HUES48 (cell line): Measurements from ENCODE around the gene KCNJ1.

Experiments used
- H3K27ac ChIP-seq: one replicate; pipeline ENCODE4 v1.7.0; 2013; ENCODE audit warnings: low read depth, low read length, inconsistent platforms
- H3K27me3 ChIP-seq: 2 replicates; pipeline ENCODE4 v1.6.1; 2013; ENCODE audit warnings: mild to moderate bottlenecking, low read length; ENCODE audit not compliant: control insufficient read depth, insufficient read depth
- H3K36me3 ChIP-seq: 2 replicates; pipeline ENCODE4 v1.6.1; 2013; ENCODE audit warnings: low read length; ENCODE audit not compliant: control insufficient read depth, insufficient read depth
- H3K4me1 ChIP-seq: 2 replicates; pipeline ENCODE4 v1.6.1; 2013; ENCODE audit warnings: mild to moderate bottlenecking, low read length; ENCODE audit not compliant: control insufficient read depth, insufficient read depth
- H3K4me3 ChIP-seq: 2 replicates; pipeline ENCODE4 v1.5.1; 2013; ENCODE audit warnings: mild to moderate bottlenecking, low read depth, low read length
- H3K9ac ChIP-seq: 2 replicates; pipeline ENCODE4 v1.6.1; 2013; ENCODE audit warnings: mild to moderate bottlenecking, low read depth, low read length, moderate library complexity
- H3K9me3 ChIP-seq: 2 replicates; pipeline ENCODE4 v1.6.1; 2013; ENCODE audit warnings: low read length; ENCODE audit not compliant: control insufficient read depth, insufficient read depth

KCNJ1 gene

DNA sequence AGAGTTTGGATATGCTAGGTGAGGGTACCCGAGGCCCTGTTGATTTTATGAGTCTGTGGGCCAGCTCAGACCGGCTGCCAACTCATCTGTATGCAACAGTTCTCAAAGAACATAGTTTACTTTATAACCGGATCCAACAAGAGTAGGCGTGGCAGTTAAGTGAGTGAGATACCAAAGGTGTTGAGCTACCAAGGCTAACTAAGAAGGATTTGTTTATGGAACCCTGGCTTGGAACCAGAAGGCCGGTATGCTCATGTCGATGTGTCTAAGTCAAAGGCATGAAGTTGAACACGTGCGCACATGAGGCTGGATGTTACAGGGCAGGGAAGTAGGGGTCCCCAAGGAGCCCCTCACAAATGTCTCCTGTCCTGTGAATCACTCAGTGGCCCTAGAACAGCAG, at the start of gene KCNJ1:
TSS of gene KCNJ1 (minus strand) at position 20 of the 400 bp plus-strand sequence. CDS start 27,053 bp downstream, outside the sequence.
- Histone ChIP-seq H3K4me3 (no peak within 1 kb of the TSS), H3K9me3 (no peaks in the 10 kb centered on the region), H3K27me3 (0 out of 2 replicates have a peak, but pooled peaks cover 4% of the 10 kb centered on the region), H3K36me3 (no peaks in the 10 kb centered on the region), H3K9ac (no peak within 1 kb of the TSS), H3K27ac (no peak within 1 kb of the TSS), H3K4me1 (peaks cover 37% of the 10 kb centered on the region)

GRCh38 chr11:128916681-128917080, 49.6 kb upstream of the KCNJ1 start:
- H3K27me3 ChIP-seq, result no peaks in the 10 kb centered on the region; the same call in 1 of the 2 replicates
- no peaks in the 10 kb centered on the region for H3K4me1 ChIP-seq
- H3K27ac ChIP-seq, result no peak overlapping the region
- H3K9ac ChIP-seq, result no peak overlapping the region
- H3K4me3 ChIP-seq, result no peak overlapping the region
- no peaks in the 10 kb centered on the region for H3K9me3 ChIP-seq
- no peaks in the 10 kb centered on the region for H3K36me3 ChIP-seq

- H3K9me3 ChIP-seq, result no peaks in the 10 kb centered on the region
- no peak overlapping the region for H3K27ac ChIP-seq
Observed at GRCh38 chr11:128916037-128916572, 49.0 kb upstream of the KCNJ1 start.

DNA sequence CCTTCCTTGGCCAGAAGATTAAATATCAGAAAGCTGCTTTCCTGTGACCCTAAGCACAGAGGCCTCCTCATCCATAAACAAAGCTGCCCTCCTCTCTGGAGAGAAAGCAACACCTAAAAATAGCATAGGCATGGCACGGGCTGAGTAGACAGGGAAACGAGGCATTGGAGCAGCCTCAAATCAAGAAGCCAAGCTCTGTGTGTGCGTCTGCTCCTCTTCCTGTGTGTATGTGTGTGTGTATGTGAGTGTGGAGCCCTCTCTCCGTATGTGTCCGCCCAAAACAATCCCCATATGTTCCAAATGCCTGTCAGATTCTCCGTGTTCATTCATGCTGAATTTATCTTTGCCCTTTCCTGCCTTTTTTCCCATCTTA, 48.0 kb upstream of the KCNJ1 start:
- H3K27ac ChIP-seq, result no peak overlapping the region
- H3K9ac ChIP-seq, result no peak overlapping the region
- H3K27me3 ChIP-seq, result no peaks in the 10 kb centered on the region; the same call in 1 of the 2 replicates
- H3K36me3 ChIP-seq, result no peaks in the 10 kb centered on the region
- no peaks in the 10 kb centered on the region for H3K9me3 ChIP-seq
- no peaks in the 10 kb centered on the region for H3K4me1 ChIP-seq
- no peak overlapping the region for H3K4me3 ChIP-seq

More at GRCh38 chr11:128916037-128916572, 49.0 kb upstream of the KCNJ1 start:
- Histone ChIP-seq H3K4me1 (no peaks in the 10 kb centered on the region), H3K9ac (no peak overlapping the region), H3K4me3 (no peak overlapping the region), H3K27me3 (no peaks in the 10 kb centered on the region; the same call in 1 of the 2 replicates), H3K36me3 (no peaks in the 10 kb centered on the region)

DNA sequence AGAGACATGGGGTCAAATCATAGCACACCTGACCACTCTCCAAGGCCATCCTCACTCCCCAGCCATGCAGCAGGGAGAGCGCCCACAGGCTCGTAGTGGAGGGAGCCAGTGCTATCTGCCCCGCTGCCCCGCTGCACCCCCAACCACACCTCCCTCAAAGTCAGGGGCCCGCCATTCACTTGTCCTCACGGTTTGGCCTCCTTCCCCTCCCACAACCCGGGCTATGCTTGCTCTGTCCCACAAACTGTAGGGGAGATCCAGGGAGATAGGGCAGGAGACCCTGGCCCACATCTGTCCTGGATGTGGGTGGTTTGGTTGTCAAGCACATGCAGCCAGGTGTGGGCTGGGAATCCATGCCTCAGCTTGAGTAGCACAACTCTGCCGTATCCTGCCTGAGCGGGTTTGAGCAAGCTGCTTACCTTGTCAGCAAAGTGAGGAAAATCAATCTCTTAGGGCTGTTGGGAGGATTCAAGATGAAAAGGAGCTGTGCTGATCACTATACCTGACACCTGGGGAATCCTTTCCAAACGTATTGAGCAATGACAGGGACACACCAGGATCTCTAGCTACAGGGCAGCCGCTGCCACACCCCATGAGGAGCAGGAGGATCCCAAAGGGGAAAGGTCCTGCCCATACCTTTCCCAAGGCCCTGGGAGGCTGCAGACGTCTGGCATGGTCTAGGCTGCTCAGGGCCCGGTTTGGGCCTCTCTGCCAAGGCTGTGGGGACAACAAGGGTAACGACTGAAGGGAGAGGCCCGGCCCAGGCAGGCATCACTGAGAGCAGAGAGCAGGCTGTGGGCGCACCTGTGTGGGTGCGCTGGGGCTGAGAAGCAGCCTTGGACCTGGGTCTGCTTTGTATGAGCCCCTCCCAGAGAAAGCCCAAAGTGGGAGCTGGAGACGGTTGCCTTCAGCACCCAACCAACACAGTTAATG, 47.4 kb upstream of the KCNJ1 start:
- H3K27me3 ChIP-seq, result no peaks in the 10 kb centered on the region; the same call in 1 of the 2 replicates
- no peak overlapping the region for H3K27ac ChIP-seq
- H3K9me3 ChIP-seq, result no peaks in the 10 kb centered on the region
- no peak overlapping the region for H3K4me3 ChIP-seq
- no peaks in the 10 kb centered on the region for H3K36me3 ChIP-seq
- no peaks in the 10 kb centered on the region for H3K4me1 ChIP-seq
- no peak overlapping the region for H3K9ac ChIP-seq

- H3K9ac ChIP-seq, result no peak overlapping the region
- no peak overlapping the region for H3K27ac ChIP-seq
- no peaks in the 10 kb centered on the region for H3K4me1 ChIP-seq
Observed at GRCh38 chr11:128913806-128914205, 46.7 kb upstream of the KCNJ1 start.

DNA sequence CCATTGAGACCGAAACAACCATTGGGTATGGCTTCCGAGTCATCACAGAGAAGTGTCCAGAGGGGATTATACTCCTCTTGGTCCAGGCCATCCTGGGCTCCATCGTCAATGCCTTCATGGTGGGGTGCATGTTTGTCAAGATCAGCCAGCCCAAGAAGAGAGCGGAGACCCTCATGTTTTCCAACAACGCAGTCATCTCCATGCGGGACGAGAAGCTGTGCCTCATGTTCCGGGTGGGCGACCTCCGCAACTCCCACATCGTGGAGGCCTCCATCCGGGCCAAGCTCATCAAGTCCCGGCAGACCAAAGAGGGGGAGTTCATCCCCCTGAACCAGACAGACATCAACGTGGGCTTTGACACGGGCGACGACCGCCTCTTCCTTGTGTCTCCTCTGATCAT, 44.6 kb upstream of the KCNJ1 start:
- Histone ChIP-seq H3K36me3 (no peaks in the 10 kb centered on the region), H3K9ac (no peak overlapping the region), H3K9me3 (no peaks in the 10 kb centered on the region), H3K4me3 (no peak overlapping the region), H3K4me1 (no peaks in the 10 kb centered on the region), H3K27ac (no peak overlapping the region), H3K27me3 (peaks cover 15% of the 10 kb centered on the region)

More at GRCh38 chr11:128913806-128914205, 46.7 kb upstream of the KCNJ1 start:
- peaks cover 3% of the 10 kb centered on the region for H3K27me3 ChIP-seq
- H3K4me3 ChIP-seq, result no peak overlapping the region
- no peaks in the 10 kb centered on the region for H3K36me3 ChIP-seq
- H3K9me3 ChIP-seq, result no peaks in the 10 kb centered on the region

DNA sequence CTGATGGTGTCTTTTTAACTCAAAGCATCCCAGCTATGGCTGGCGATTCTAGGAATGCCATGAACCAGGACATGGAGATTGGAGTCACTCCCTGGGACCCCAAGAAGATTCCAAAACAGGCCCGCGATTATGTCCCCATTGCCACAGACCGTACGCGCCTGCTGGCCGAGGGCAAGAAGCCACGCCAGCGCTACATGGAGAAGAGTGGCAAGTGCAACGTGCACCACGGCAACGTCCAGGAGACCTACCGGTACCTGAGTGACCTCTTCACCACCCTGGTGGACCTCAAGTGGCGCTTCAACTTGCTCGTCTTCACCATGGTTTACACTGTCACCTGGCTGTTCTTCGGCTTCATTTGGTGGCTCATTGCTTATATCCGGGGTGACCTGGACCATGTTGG, 44.1 kb upstream of the KCNJ1 start:
- H3K4me3 ChIP-seq, result no peak overlapping the region
- H3K9me3 ChIP-seq, result no peaks in the 10 kb centered on the region
- H3K9ac ChIP-seq, result no peak overlapping the region
- peaks cover 20% of the 10 kb centered on the region for H3K27me3 ChIP-seq
- no peaks in the 10 kb centered on the region for H3K36me3 ChIP-seq
- no peak overlapping the region for H3K27ac ChIP-seq
- no peaks in the 10 kb centered on the region for H3K4me1 ChIP-seq

DNA sequence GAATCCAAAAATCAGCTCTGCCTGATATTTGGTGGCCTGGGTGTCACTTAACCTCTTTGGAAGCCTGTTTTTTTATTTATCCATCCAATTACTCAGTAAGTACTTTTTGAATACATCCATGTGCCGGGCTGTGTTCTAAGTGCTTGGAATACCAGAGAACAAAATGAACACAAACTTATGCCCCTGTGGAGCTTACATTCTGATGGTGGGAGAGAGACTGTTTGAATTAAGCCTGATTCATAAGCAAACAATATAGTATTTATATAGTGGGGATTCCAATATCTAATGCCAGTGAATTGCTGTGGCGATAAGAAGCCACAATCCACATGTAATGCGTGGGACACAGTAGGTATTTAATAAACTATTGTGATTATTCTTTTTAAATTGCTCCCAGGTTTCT, 43.5 kb upstream of the KCNJ1 start:
- no peaks in the 10 kb centered on the region for H3K4me1 ChIP-seq
- H3K9me3 ChIP-seq, result no peaks in the 10 kb centered on the region
- no peak overlapping the region for H3K27ac ChIP-seq
- peaks cover 22% of the 10 kb centered on the region for H3K27me3 ChIP-seq
- no peak overlapping the region for H3K4me3 ChIP-seq
- no peak overlapping the region for H3K9ac ChIP-seq
- H3K36me3 ChIP-seq, result no peaks in the 10 kb centered on the region

- Histone ChIP-seq H3K9me3 (no peaks in the 10 kb centered on the region), H3K27ac (no peak overlapping the region), H3K9ac (no peak overlapping the region), H3K36me3 (no peaks in the 10 kb centered on the region), H3K4me1 (peaks cover 3% of the 10 kb centered on the region; the same call in 1 of the 2 replicates), H3K4me3 (no peak overlapping the region), H3K27me3 (peaks cover 30% of the 10 kb centered on the region)
Observed at GRCh38 chr11:128909438-128910125, 42.5 kb upstream of the KCNJ1 start.
